KOPT-K1 (cell line): ENCODE results near the gene LRCH2.
"Not testable (repeated sequence)": the region's sequence is repeated elsewhere in the genome, so short reads cannot be mapped to it uniquely, and the experiment has no call there.

Experiments
- H3K27ac ChIP-seq: fragments of 200-600 bp; sonication (generic); 2 replicates; pipeline ENCODE4 v1.5.1; 2016; ENCODE audit warnings: antibody characterized with exemption, mild to moderate bottlenecking, low read depth, low read length; ENCODE audit not compliant: poor library complexity, severe bottlenecking
- H3K36me3 ChIP-seq: fragments of 200-600 bp; sonication (generic); 2 replicates; pipeline ENCODE4 v1.5.1; 2017; ENCODE audit warnings: antibody characterized with exemption, mild to moderate bottlenecking, low read length, moderate library complexity; ENCODE audit not compliant: insufficient read depth
- H3K9me3 ChIP-seq: fragments of 200-600 bp; sonication (generic); 2 replicates; pipeline ENCODE4 v1.5.1; 2017; ENCODE audit warnings: antibody characterized with exemption, low read length, mild to moderate bottlenecking; ENCODE audit not compliant: insufficient read depth, poor library complexity, severe bottlenecking

Gene LRCH2

GRCh38 chrX:115232933-115233496 lies 881 bp downstream of the LRCH2 start:
- Histone ChIP-seq H3K27ac (no peak overlapping the region), H3K9me3 (no peaks in the 10 kb centered on the region), H3K36me3 (no peaks in the 10 kb centered on the region)

GRCh38 chrX:115229337-115230003 lies 4.4 kb downstream of the LRCH2 start:
- Histone ChIP-seq H3K9me3 (no peaks in the 10 kb centered on the region), H3K36me3 (no peaks in the 10 kb centered on the region), H3K27ac (no peak overlapping the region)

GRCh38 chrX:115226929-115227328 lies 7.0 kb downstream of the LRCH2 start:
- H3K27ac ChIP-seq = no peak overlapping the region
- no peaks in the 10 kb centered on the region for H3K9me3 ChIP-seq
- no peaks in the 10 kb centered on the region for H3K36me3 ChIP-seq

- H3K27ac ChIP-seq, H3K36me3 ChIP-seq, H3K9me3 ChIP-seq: not testable (repeated sequence)
Observed at GRCh38 chrX:115217346-115217745, 16.6 kb downstream of the LRCH2 start.

GRCh38 chrX:115214605-115215004 lies 19.3 kb downstream of the LRCH2 start:
- Histone ChIP-seq H3K27ac (no peak overlapping the region), H3K9me3 (no peaks in the 10 kb centered on the region), H3K36me3 (no peaks in the 10 kb centered on the region)

- no peak overlapping the region for H3K27ac ChIP-seq
- no peaks in the 10 kb centered on the region for H3K9me3 ChIP-seq
- no peaks in the 10 kb centered on the region for H3K36me3 ChIP-seq
Observed at GRCh38 chrX:115214151-115214550, 19.7 kb downstream of the LRCH2 start.

- H3K36me3 ChIP-seq, H3K27ac ChIP-seq, H3K9me3 ChIP-seq: not testable (repeated sequence)
Observed at GRCh38 chrX:115209547-115209946, 24.3 kb downstream of the LRCH2 start.

- Histone ChIP-seq H3K36me3 (no peaks in the 10 kb centered on the region), H3K27ac (no peak overlapping the region), H3K9me3 (no peaks in the 10 kb centered on the region)
Observed at GRCh38 chrX:115204040-115204439, 29.9 kb downstream of the LRCH2 start.

GRCh38 chrX:115192244-115192700 lies 41.6 kb downstream of the LRCH2 start:
- no peaks in the 10 kb centered on the region for H3K36me3 ChIP-seq
- H3K9me3 ChIP-seq = no peaks in the 10 kb centered on the region
- no peak overlapping the region for H3K27ac ChIP-seq

GRCh38 chrX:115191490-115192243 lies 42.2 kb downstream of the LRCH2 start:
- no peaks in the 10 kb centered on the region for H3K9me3 ChIP-seq
- H3K36me3 ChIP-seq = no peaks in the 10 kb centered on the region
- no peak overlapping the region for H3K27ac ChIP-seq

- no peaks in the 10 kb centered on the region for H3K9me3 ChIP-seq
- H3K27ac ChIP-seq = no peak overlapping the region
- no peaks in the 10 kb centered on the region for H3K36me3 ChIP-seq
Observed at GRCh38 chrX:115190636-115191489, 43.0 kb downstream of the LRCH2 start.

- H3K27ac ChIP-seq = no peak overlapping the region
- H3K9me3 ChIP-seq = no peaks in the 10 kb centered on the region
- H3K36me3 ChIP-seq = no peaks in the 10 kb centered on the region
Observed at GRCh38 chrX:115189646-115190635, 44.0 kb downstream of the LRCH2 start.

GRCh38 chrX:115189110-115189509 lies 44.8 kb downstream of the LRCH2 start, which contains the start of gene RBMXL3:
TSS of gene RBMXL3 (plus strand) at chrX:115189410. CDS start at chrX:115189442, 32 bp downstream.
- Histone ChIP-seq H3K9me3 (no peaks in the 10 kb centered on the region), H3K36me3 (no peaks in the 10 kb centered on the region), H3K27ac (no peak within 1 kb of the TSS)

GRCh38 chrX:115183980-115184379 lies 49.9 kb downstream of the LRCH2 start:
- Histone ChIP-seq H3K36me3 (no peaks in the 10 kb centered on the region), H3K9me3 (no peaks in the 10 kb centered on the region), H3K27ac (no peak overlapping the region)
